ENCODE data around the gene DMBT1.

GRCh38 chr10:122642726-122643605, 82.4 kb downstream of the DMBT1 start:
- TF ChIP-seq POLR2A (IDR thresholded peaks at IDR 0.05) (no peak), CTCF (IDR thresholded peaks at IDR 0.05) (no peak), POLR2AphosphoS5 (IDR thresholded peaks at IDR 0.05; ENCODE audit: insufficient read depth in 1 of 2, low read depth in 1 of 2) (no peak)
